Stimulated activated effector memory CD8-positive, alpha-beta T cell treated with anti-CD3 and anti-CD28 coated beads, Interleukin-12 subunit alpha, Interleukin-12 subunit beta, amount 100 ng/mL, for 72 hours (primary cell): ENCODE results near the gene WWOX.

ENCODE experiments used
- ATAC-seq: fragments of 150-1000 bp; cut with Tn5 transposase; 2 replicates; pipeline ENCODE4 v1.10.0; 2021
- DNase-seq, 2 donors: peaks; one replicate each; pipeline ENCODE4 v3.0.0; 2021 to 2022; ENCODE audit warnings: low spot score in 2 of 2
- H3K27ac Mint-ChIP-seq: one replicate; pipeline ENCODE4 v1.8.0; 2022; ENCODE audit warnings: mild to moderate bottlenecking, mixed read lengths
- H3K36me3 Mint-ChIP-seq: one replicate; pipeline ENCODE4 v1.8.0; 2022; ENCODE audit warnings: mild to moderate bottlenecking, mixed read lengths
- H3K4me1 Mint-ChIP-seq: one replicate; pipeline ENCODE4 v1.8.0; 2022; ENCODE audit warnings: mixed read lengths
- H3K4me3 Mint-ChIP-seq: one replicate; pipeline ENCODE4 v1.8.0; 2022; ENCODE audit warnings: mild to moderate bottlenecking, mixed read lengths
- H3K9me3 Mint-ChIP-seq: one replicate; pipeline ENCODE4 v1.8.0; 2022; ENCODE audit warnings: mixed read lengths

WWOX gene

GRCh38 chr16:79074541-79074940, 975.1 kb downstream of the WWOX start:
- peaks cover 79% of the 10 kb centered on the region for H3K4me1 Mint-ChIP-seq
- no peaks in the 10 kb centered on the region for H3K9me3 Mint-ChIP-seq
- no peak overlapping the region for H3K4me3 Mint-ChIP-seq
- H3K36me3 Mint-ChIP-seq = peaks cover 15% of the 10 kb centered on the region
- ATAC-seq (no peak), DNase-seq (no peak)
- H3K27ac Mint-ChIP-seq = peak overlapping the region; percentile 95

GRCh38 chr16:79074951-79075350, 975.5 kb downstream of the WWOX start:
- peaks cover 77% of the 10 kb centered on the region for H3K4me1 Mint-ChIP-seq
- H3K4me3 Mint-ChIP-seq = peak overlapping the region; percentile 44
- H3K36me3 Mint-ChIP-seq = peaks cover 15% of the 10 kb centered on the region
- DNase-seq = no peak
- peak overlapping the region; percentile 95 for H3K27ac Mint-ChIP-seq
- H3K9me3 Mint-ChIP-seq = no peaks in the 10 kb centered on the region
- no peak for ATAC-seq

GRCh38 chr16:79076047-79076767, 976.8 kb downstream of the WWOX start:
- peaks cover 74% of the 10 kb centered on the region for H3K4me1 Mint-ChIP-seq
- H3K36me3 Mint-ChIP-seq = peaks cover 15% of the 10 kb centered on the region
- ATAC-seq (peak; percentile 95), DNase-seq (peak; percentile 37 to 85)
- H3K27ac Mint-ChIP-seq = peak overlapping the region; percentile 95
- H3K9me3 Mint-ChIP-seq = no peaks in the 10 kb centered on the region
- H3K4me3 Mint-ChIP-seq = peak overlapping the region; percentile 44

GRCh38 chr16:79077346-79077745, 977.9 kb downstream of the WWOX start:
- Mint-ChIP-seq H3K27ac (peak overlapping the region; percentile 95), H3K9me3 (no peaks in the 10 kb centered on the region), H3K4me3 (peak overlapping the region; percentile 44), H3K4me1 (peaks cover 74% of the 10 kb centered on the region), H3K36me3 (peaks cover 15% of the 10 kb centered on the region)
- DNase-seq (no peak), ATAC-seq (no peak)

GRCh38 chr16:79079656-79080420, 980.4 kb downstream of the WWOX start:
- DNase-seq = no peak
- no peak overlapping the region for H3K27ac Mint-ChIP-seq
- H3K9me3 Mint-ChIP-seq = no peaks in the 10 kb centered on the region
- peaks cover 88% of the 10 kb centered on the region for H3K4me1 Mint-ChIP-seq
- no peak overlapping the region for H3K4me3 Mint-ChIP-seq
- ATAC-seq = no peak
- peaks cover 15% of the 10 kb centered on the region for H3K36me3 Mint-ChIP-seq

- peak; percentile 20 to 83 for DNase-seq
- Mint-ChIP-seq H3K4me1 (peaks cover 72% of the 10 kb centered on the region), H3K9me3 (no peaks in the 10 kb centered on the region), H3K27ac (peak overlapping the region; percentile 91), H3K4me3 (peak overlapping the region; percentile 53), H3K36me3 (peaks cover 2% of the 10 kb centered on the region)
- ATAC-seq = peak; percentile 93
These were observed 982.0 kb downstream of the WWOX start for GRCh38 chr16:79081297-79082066.

GRCh38 chr16:79082970-79083369, 983.5 kb downstream of the WWOX start:
- Mint-ChIP-seq H3K4me3 (peak overlapping the region; percentile 53), H3K9me3 (no peaks in the 10 kb centered on the region), H3K27ac (peak overlapping the region; percentile 91), H3K36me3 (no peaks in the 10 kb centered on the region), H3K4me1 (peaks cover 75% of the 10 kb centered on the region)
- ATAC-seq (peak; percentile 63), DNase-seq (no peak)

- H3K4me1 Mint-ChIP-seq = peaks cover 75% of the 10 kb centered on the region
- no peak for ATAC-seq
- no peaks in the 10 kb centered on the region for H3K36me3 Mint-ChIP-seq
- no peak for DNase-seq
- peak overlapping the region; percentile 91 for H3K27ac Mint-ChIP-seq
- no peak overlapping the region for H3K4me3 Mint-ChIP-seq
- H3K9me3 Mint-ChIP-seq = no peaks in the 10 kb centered on the region
These were observed 984.2 kb downstream of the WWOX start for GRCh38 chr16:79083508-79084299.

GRCh38 chr16:79088971-79089370, 989.5 kb downstream of the WWOX start:
- Mint-ChIP-seq H3K4me3 (peak overlapping the region; percentile 54), H3K9me3 (peaks cover 6% of the 10 kb centered on the region), H3K36me3 (peaks cover 11% of the 10 kb centered on the region), H3K27ac (peak overlapping the region; percentile 14), H3K4me1 (peaks cover 69% of the 10 kb centered on the region)
- ATAC-seq (no peak), DNase-seq (no peak)

- DNase-seq (peak; percentile 45 to 79), ATAC-seq (peak; percentile 82)
- Mint-ChIP-seq H3K4me1 (peaks cover 66% of the 10 kb centered on the region), H3K9me3 (peaks cover 6% of the 10 kb centered on the region), H3K4me3 (peak overlapping the region; percentile 54), H3K36me3 (peaks cover 11% of the 10 kb centered on the region), H3K27ac (peak overlapping the region; percentile 90)
These were observed 990.4 kb downstream of the WWOX start for GRCh38 chr16:79089735-79090284.

GRCh38 chr16:79090966-79091365, 991.5 kb downstream of the WWOX start:
- H3K27ac Mint-ChIP-seq = peak overlapping the region; percentile 90
- H3K4me1 Mint-ChIP-seq = peaks cover 66% of the 10 kb centered on the region
- ATAC-seq (no peak), DNase-seq (no peak)
- H3K36me3 Mint-ChIP-seq = peaks cover 11% of the 10 kb centered on the region
- H3K4me3 Mint-ChIP-seq = peak overlapping the region; percentile 54
- peaks cover 6% of the 10 kb centered on the region for H3K9me3 Mint-ChIP-seq

- H3K36me3 Mint-ChIP-seq = peaks cover 11% of the 10 kb centered on the region
- H3K4me3 Mint-ChIP-seq = peak overlapping the region; percentile 42
- ATAC-seq (no peak), DNase-seq (no peak)
- peak overlapping the region; percentile 73 for H3K27ac Mint-ChIP-seq
- H3K9me3 Mint-ChIP-seq = peaks cover 6% of the 10 kb centered on the region
- peaks cover 69% of the 10 kb centered on the region for H3K4me1 Mint-ChIP-seq
These were observed 993.4 kb downstream of the WWOX start for GRCh38 chr16:79092846-79093245.

- DNase-seq (no peak), ATAC-seq (peak; percentile 59)
- peaks cover 11% of the 10 kb centered on the region for H3K36me3 Mint-ChIP-seq
- H3K4me1 Mint-ChIP-seq = peaks cover 61% of the 10 kb centered on the region
- peak overlapping the region; percentile 42 for H3K4me3 Mint-ChIP-seq
- peak overlapping the region; percentile 73 for H3K27ac Mint-ChIP-seq
- H3K9me3 Mint-ChIP-seq = peaks cover 6% of the 10 kb centered on the region
These were observed 994.1 kb downstream of the WWOX start for GRCh38 chr16:79093554-79093967.

GRCh38 chr16:79096246-79096645, 996.8 kb downstream of the WWOX start:
- peaks cover 35% of the 10 kb centered on the region for H3K4me1 Mint-ChIP-seq
- no peak for ATAC-seq
- peak overlapping the region; percentile 9 for H3K27ac Mint-ChIP-seq
- DNase-seq = no peak
- H3K36me3 Mint-ChIP-seq = no peaks in the 10 kb centered on the region
- H3K9me3 Mint-ChIP-seq = no peaks in the 10 kb centered on the region
- no peak overlapping the region for H3K4me3 Mint-ChIP-seq
